Muscle layer of colon (tissue), 2 donors: Measurements from ENCODE around the gene HOXC9.

Source experiments
- H3K27ac ChIP-seq: one replicate; pipeline ENCODE4 v1.7.0; 2013; ENCODE audit warnings: low read depth, mild to moderate bottlenecking, low read length, moderate library complexity
- H3K27me3 ChIP-seq, 2 donors: one replicate each; pipeline ENCODE4 v1.7.0; 2013; ENCODE audit warnings: low read length in 2 of 2, mild to moderate bottlenecking in 2 of 2; ENCODE audit not compliant: insufficient read depth in 2 of 2, control insufficient read depth in 1 of 2
- H3K36me3 ChIP-seq: one replicate; pipeline ENCODE4 v1.7.0; 2013; ENCODE audit warnings: mild to moderate bottlenecking, low read length; ENCODE audit not compliant: insufficient read depth
- H3K4me1 ChIP-seq: one replicate; pipeline ENCODE4 v1.7.0; 2013; ENCODE audit warnings: mild to moderate bottlenecking, low read length; ENCODE audit not compliant: insufficient read depth
- H3K4me3 ChIP-seq, 2 donors: one replicate each; pipeline ENCODE4 v1.7.0; 2013; ENCODE audit warnings: low read length in 2 of 2, low read depth in 1 of 2, mild to moderate bottlenecking in 1 of 2, moderate library complexity in 1 of 2
- H3K9ac ChIP-seq: one replicate; pipeline ENCODE4 v1.7.0; 2013; ENCODE audit warnings: low read length
- H3K9me3 ChIP-seq: one replicate; pipeline ENCODE4 v1.7.0; 2013; ENCODE audit warnings: mild to moderate bottlenecking, low read length
- donor health status: abdominal sarcoma.
- donor health status: Adenocarcinoma of cecum.

The HOXC9 gene

DNA sequence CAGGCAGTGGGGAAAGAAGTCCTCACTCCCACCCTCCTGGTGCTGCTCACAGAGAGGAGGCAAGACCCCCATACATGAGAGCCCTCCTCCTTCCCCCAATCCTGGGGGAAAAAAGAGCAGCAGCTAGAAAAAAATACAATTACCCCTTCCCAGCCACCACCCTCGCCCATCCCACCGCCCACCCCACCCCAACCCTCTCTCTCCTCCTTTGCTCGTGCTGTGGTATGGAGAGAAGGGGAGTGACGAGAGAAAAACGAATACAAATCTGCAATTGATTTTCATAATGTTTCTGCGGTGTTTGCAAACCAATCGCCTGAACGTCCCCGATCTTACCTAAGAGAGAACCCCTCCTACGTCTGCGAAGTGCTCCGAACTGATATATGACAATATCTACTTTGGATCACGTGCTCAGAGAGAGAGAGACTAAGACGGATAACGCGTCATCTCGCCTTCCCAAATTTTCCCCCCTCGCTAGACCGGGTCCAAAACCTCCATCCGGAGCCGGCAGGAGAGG, 27.2 kb upstream of the HOXC9 start, which contains the start of gene HOXC11:
Gene HOXC11 (plus strand): TSS at position 405 of the 514 bp plus-strand sequence. CDS start 116 bp downstream, outside the sequence.
- no peaks in the 10 kb centered on the region for H3K9me3 ChIP-seq
- peak within 1 kb of the TSS; percentile 25 to 32 for H3K4me3 ChIP-seq
- no peak within 1 kb of the TSS for H3K27ac ChIP-seq
- peaks cover 52 to 99% of the 10 kb centered on the region in 2 donors for H3K27me3 ChIP-seq
- no peaks in the 10 kb centered on the region for H3K4me1 ChIP-seq
- H3K36me3 ChIP-seq = no peaks in the 10 kb centered on the region
- no peak within 1 kb of the TSS for H3K9ac ChIP-seq

DNA sequence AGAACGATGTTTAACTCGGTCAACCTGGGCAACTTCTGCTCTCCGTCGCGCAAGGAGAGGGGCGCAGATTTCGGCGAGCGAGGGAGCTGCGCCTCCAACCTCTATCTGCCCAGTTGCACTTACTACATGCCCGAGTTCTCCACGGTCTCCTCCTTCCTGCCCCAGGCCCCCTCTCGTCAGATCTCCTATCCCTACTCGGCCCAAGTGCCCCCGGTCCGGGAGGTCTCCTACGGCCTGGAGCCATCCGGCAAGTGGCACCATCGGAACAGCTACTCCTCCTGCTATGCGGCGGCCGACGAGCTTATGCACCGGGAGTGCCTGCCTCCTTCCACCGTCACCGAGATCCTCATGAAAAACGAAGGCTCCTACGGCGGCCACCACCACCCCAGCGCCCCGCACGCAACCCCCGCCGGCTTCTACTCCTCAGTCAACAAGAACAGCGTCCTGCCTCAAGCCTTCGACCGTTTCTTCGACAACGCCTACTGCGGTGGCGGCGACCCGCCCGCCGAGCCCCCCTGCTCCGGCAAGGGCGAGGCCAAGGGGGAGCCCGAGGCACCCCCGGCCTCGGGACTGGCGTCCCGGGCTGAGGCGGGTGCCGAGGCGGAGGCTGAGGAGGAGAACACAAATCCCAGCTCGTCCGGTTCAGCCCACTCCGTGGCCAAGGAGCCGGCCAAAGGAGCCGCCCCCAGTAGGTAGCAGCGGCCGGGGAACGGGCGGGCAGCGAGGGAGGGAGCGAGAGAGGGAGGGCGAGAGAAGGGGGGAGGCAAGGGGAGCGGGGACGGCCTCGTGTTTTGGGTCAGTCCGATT, 26.5 kb upstream of the HOXC9 start:
- H3K9me3 ChIP-seq = no peaks in the 10 kb centered on the region
- H3K9ac ChIP-seq = no peak overlapping the region
- H3K27me3 ChIP-seq = peaks cover 53 to 97% of the 10 kb centered on the region in 2 donors
- peak overlapping the region; percentile 25 to 32 for H3K4me3 ChIP-seq
- H3K27ac ChIP-seq = no peak overlapping the region
- no peaks in the 10 kb centered on the region for H3K4me1 ChIP-seq
- H3K36me3 ChIP-seq = no peaks in the 10 kb centered on the region

- no peaks in the 10 kb centered on the region for H3K36me3 ChIP-seq
- H3K9ac ChIP-seq = no peak within 1 kb of the TSS
- H3K4me1 ChIP-seq = no peaks in the 10 kb centered on the region
- H3K27me3 ChIP-seq = peaks cover 56 to 95% of the 10 kb centered on the region in 2 donors
- H3K27ac ChIP-seq = no peak within 1 kb of the TSS
- peak within 1 kb of the TSS; percentile 32 to 35 for H3K4me3 ChIP-seq
- H3K9me3 ChIP-seq = no peaks in the 10 kb centered on the region
These were observed 25.6 kb upstream of the HOXC9 start, which contains the start of gene HOTAIR for GRCh38 chr12:53974084-53975063. TSS of gene HOTAIR (minus strand) at chr12:53974954.

DNA sequence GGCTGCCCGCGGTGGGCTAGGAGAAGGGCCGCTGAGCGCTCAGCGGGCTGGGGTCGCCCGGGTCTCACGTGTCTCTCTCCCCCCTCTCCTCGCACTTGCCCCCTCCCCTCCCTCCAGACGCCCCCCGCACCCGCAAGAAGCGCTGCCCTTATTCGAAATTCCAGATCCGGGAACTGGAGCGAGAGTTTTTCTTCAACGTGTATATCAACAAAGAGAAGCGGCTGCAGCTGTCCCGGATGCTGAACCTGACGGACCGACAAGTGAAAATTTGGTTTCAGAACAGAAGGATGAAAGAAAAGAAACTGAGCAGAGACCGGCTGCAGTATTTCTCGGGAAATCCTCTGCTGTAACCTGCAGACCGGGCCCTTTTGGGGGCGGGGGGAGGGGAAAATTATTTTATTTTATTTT, 24.9 kb upstream of the HOXC9 start:
- Histone ChIP-seq H3K27ac (no peak overlapping the region), H3K27me3 (peaks cover 62 to 95% of the 10 kb centered on the region in 2 donors), H3K9ac (no peak overlapping the region), H3K4me1 (no peaks in the 10 kb centered on the region), H3K4me3 (peak overlapping the region; percentile 32 to 35), H3K9me3 (no peaks in the 10 kb centered on the region), H3K36me3 (no peaks in the 10 kb centered on the region)

GRCh38 chr12:53975479-53976152, 24.3 kb upstream of the HOXC9 start:
- H3K27me3 ChIP-seq = peaks cover 64 to 93% of the 10 kb centered on the region in 2 donors
- H3K4me1 ChIP-seq = no peaks in the 10 kb centered on the region
- H3K27ac ChIP-seq = no peak overlapping the region
- no peaks in the 10 kb centered on the region for H3K36me3 ChIP-seq
- H3K4me3 ChIP-seq = peak overlapping the region in 1 of 2 donors; percentile 35
- no peak overlapping the region for H3K9ac ChIP-seq
- no peaks in the 10 kb centered on the region for H3K9me3 ChIP-seq

- Histone ChIP-seq H3K4me3 (no peak overlapping the region), H3K4me1 (no peaks in the 10 kb centered on the region), H3K9ac (no peak overlapping the region), H3K27me3 (peaks cover 64 to 86% of the 10 kb centered on the region in 2 donors), H3K9me3 (no peaks in the 10 kb centered on the region), H3K36me3 (no peaks in the 10 kb centered on the region), H3K27ac (no peak overlapping the region)
These were observed 23.7 kb upstream of the HOXC9 start for GRCh38 chr12:53976172-53976822.

DNA sequence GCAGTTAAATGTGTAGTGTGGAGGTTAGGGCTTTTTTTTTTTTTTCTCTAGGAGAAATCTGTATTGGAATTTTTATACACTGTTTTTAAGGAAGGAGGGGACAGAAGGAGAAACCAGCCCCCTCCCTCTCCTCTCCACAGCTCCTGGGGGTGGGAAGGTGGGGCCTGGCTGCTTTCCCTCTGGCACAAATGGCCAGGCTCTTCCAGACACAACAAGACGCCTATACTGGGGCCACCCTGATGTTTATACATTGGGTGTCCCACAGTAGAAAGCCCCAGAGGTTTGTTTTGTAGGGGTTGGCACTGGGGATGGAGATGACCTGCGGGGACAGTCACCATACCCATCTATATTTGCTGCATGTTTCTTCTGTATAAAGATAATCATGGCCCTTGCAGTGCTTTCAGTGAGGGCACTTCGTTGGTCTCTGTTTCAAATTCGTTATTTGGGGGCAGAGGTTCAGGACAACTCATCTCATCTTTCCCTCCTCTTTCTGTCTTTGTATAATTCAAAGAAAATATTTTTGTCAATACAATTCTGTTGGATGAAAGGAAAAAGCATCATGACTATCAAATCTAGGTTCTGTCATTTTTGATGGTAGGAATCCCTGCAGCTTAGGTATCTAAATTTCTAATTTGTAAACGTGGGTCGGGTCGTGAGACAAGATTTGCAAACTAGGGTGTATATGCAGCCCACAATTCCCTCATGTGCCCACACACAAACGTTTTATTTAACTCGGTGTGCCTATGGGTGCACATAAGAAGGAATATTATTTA, 23.0 kb upstream of the HOXC9 start:
- H3K4me1 ChIP-seq = no peaks in the 10 kb centered on the region

DNA sequence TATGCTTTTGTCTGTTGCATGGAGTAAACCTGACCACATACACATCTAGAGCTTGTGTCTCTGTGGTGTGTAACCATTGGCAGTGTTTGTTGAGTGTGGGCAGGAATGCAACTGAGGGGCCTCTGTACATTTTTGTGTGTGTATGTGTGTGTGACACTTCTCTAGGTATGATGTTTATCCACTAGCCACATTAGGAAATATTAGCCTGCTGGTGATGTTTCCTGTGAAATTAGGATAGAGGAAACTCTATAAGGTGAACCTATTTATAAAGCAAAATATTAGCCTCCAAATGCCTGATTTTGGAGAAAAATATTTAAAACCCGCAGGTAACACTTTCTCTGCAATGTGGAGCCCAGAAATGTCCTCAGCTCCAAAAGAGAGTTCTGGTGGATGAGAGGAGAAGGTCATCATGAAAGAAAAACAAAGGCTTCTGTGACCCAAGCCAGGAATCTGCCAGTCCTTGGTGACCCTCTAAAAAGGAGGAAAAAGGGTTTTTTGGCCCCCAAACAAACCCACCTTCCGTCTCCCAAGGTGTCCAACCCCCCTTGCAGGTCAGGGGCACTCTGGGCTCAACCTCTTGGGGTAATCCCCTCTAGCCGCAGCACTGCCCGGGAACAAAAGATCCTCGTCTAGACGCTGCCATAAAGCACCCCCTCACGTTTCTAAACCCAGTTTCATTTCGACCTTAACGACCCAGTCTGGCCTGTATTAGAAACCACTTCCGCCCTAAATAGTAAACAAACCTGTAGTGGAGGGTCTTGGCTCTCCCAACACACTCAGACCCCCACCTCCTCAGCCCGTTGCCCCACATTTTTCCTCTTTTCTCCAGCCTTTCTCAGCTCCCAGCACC, 22.1 kb upstream of the HOXC9 start:
- H3K4me3 ChIP-seq = no peak overlapping the region
- no peaks in the 10 kb centered on the region for H3K9me3 ChIP-seq
- H3K27ac ChIP-seq = no peak overlapping the region
- no peaks in the 10 kb centered on the region for H3K36me3 ChIP-seq
- H3K27me3 ChIP-seq = peaks cover 56 to 86% of the 10 kb centered on the region in 2 donors
- no peak overlapping the region for H3K9ac ChIP-seq
- no peaks in the 10 kb centered on the region for H3K4me1 ChIP-seq

More for the DNA sequence above, 23.0 kb upstream of the HOXC9 start:
- Histone ChIP-seq H3K4me3 (no peak overlapping the region), H3K27ac (no peak overlapping the region), H3K36me3 (no peaks in the 10 kb centered on the region), H3K9me3 (no peaks in the 10 kb centered on the region), H3K27me3 (peaks cover 63 to 86% of the 10 kb centered on the region in 2 donors), H3K9ac (no peak overlapping the region)

- H3K4me3 ChIP-seq = no peak overlapping the region
- no peaks in the 10 kb centered on the region for H3K4me1 ChIP-seq
- no peak overlapping the region for H3K27ac ChIP-seq
- H3K9me3 ChIP-seq = no peaks in the 10 kb centered on the region
- H3K36me3 ChIP-seq = no peaks in the 10 kb centered on the region
- no peak overlapping the region for H3K9ac ChIP-seq
- peaks cover 56 to 86% of the 10 kb centered on the region in 2 donors for H3K27me3 ChIP-seq
These were observed 21.2 kb upstream of the HOXC9 start for GRCh38 chr12:53978477-53979356.
